ENCODE measurements around the gene C19orf67.

Gene C19orf67

DNA sequence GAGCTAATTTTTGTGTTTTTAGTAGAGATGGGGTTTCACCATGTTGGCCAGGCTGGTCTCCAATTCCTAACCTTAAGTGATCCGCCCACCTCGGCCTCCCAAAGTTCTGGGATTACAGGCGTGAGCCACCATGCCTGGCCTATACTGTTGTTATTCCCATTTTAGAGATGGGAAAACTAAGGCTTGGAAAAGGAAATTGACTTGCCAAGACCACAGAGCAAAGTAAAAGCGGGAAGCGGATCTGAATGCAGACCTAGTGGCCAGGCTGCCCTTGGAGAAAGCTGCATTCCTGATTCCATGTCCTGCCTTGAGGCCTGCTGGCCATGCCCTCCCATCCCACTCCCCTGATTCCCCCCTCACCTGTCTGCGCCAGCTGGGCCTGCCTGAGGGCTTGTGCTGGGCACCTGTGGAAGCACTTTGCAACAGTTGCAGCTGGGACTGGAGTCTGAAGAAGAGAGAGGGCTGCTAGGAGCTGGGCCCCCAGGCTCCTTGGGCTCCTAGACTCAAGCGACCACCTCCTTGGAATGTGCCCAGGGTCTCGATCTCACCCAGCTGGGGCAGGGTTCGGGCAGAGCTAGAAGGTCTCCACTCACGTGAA lies 29.4 kb downstream of the C19orf67 start:
- H3K27me3 ChIP-seq (replicated peaks; ENCODE audit: control insufficient read depth, insufficient read depth, low read length): peaks cover 6% of the 10 kb centered on the region
- peaks cover 7% of the 10 kb centered on the region for H3K36me3 ChIP-seq (ENCODE audit: control insufficient read depth, insufficient read depth, low read length)
- no peak for TF ChIP-seq CTCF (IDR thresholded peaks at IDR 0.05; ENCODE audit: insufficient read depth, low read length, poor library complexity, severe bottlenecking)
- H3K4me3 ChIP-seq (replicated peaks; ENCODE audit: low read depth, low read length): no peak overlapping the region
- no peak for DNase-seq (ENCODE audit: extremely low read depth, insufficient read length)

DNA sequence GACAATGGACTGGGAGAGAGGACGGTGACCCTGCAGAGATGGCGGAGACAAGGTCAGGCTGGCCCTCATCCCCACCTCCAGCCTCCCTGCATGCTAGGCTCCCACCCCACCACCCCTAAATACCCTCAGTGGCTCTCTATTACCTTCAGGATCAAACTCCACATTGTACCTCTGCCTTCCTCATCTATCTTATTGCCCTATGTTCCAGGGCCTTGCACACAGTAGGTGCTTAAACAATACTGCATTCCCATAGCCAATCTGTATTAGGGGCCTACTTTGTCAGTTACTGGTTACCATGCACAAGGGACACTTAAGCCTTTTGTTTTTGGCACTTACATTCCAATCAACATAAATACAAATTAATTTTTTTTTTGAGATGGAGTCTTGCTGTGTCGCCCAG lies 30.2 kb downstream of the C19orf67 start:
- DNase-seq (ENCODE audit: extremely low read depth, insufficient read length): no peak
- Histone ChIP-seq H3K36me3 (ENCODE audit: control insufficient read depth, insufficient read depth, low read length) (peaks cover 11% of the 10 kb centered on the region), H3K27me3 (replicated peaks; ENCODE audit: control insufficient read depth, insufficient read depth, low read length) (peaks cover 5% of the 10 kb centered on the region), H3K4me3 (replicated peaks; ENCODE audit: low read depth, low read length) (no peak overlapping the region)
- TF ChIP-seq CTCF (IDR thresholded peaks at IDR 0.05; ENCODE audit: insufficient read depth, low read length, poor library complexity, severe bottlenecking): no peak

DNA sequence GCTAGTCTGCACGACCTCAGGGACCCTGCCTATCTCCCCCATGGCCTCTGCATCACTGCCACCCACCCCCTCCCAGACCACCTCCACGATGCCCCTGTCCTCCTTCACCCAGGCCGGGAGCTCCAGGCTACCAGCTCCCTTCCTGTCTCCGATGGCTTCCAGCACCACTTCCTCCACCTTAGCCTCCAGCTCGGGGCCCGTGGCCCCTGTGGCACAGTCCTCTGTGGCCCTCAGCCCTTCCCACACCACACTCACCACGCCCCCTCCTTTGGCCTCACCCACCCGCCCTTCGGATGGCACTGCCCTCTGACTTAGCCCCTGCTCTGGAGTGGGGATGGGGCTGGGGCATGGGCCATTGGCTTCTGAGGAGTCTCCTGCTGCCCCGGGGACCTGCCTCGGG lies 30.9 kb downstream of the C19orf67 start:
- Histone ChIP-seq H3K27me3 (replicated peaks; ENCODE audit: control insufficient read depth, insufficient read depth, low read length) (peaks cover 4% of the 10 kb centered on the region), H3K4me3 (replicated peaks; ENCODE audit: low read depth, low read length) (no peak overlapping the region), H3K36me3 (ENCODE audit: control insufficient read depth, insufficient read depth, low read length) (peaks cover 11% of the 10 kb centered on the region)
- DNase-seq (ENCODE audit: extremely low read depth, insufficient read length): no peak
- TF ChIP-seq CTCF (IDR thresholded peaks at IDR 0.05; ENCODE audit: insufficient read depth, low read length, poor library complexity, severe bottlenecking): no peak

- no peak for DNase-seq (ENCODE audit: extremely low read depth, insufficient read length)
- no peak for TF ChIP-seq CTCF (IDR thresholded peaks at IDR 0.05; ENCODE audit: insufficient read depth, low read length, poor library complexity, severe bottlenecking)
- H3K36me3 ChIP-seq (ENCODE audit: control insufficient read depth, insufficient read depth, low read length): peaks cover 12% of the 10 kb centered on the region
- no peak overlapping the region for H3K4me3 ChIP-seq (replicated peaks; ENCODE audit: low read depth, low read length)
- peaks cover 4% of the 10 kb centered on the region for H3K27me3 ChIP-seq (replicated peaks; ENCODE audit: control insufficient read depth, insufficient read depth, low read length)
These were observed 31.5 kb downstream of the C19orf67 start for GRCh38 chr19:14054099-14054498.

GRCh38 chr19:14053500-14053899 lies 32.1 kb downstream of the C19orf67 start:
- no peak for DNase-seq (ENCODE audit: extremely low read depth, insufficient read length)
- Histone ChIP-seq H3K27me3 (replicated peaks; ENCODE audit: control insufficient read depth, insufficient read depth, low read length) (peaks cover 1% of the 10 kb centered on the region), H3K4me3 (replicated peaks; ENCODE audit: low read depth, low read length) (no peak overlapping the region), H3K36me3 (ENCODE audit: control insufficient read depth, insufficient read depth, low read length) (peaks cover 17% of the 10 kb centered on the region)
- TF ChIP-seq CTCF (IDR thresholded peaks at IDR 0.05; ENCODE audit: insufficient read depth, low read length, poor library complexity, severe bottlenecking): no peak

- no peak overlapping the region for H3K4me3 ChIP-seq (replicated peaks; ENCODE audit: low read depth, low read length)
- peaks cover 21% of the 10 kb centered on the region for H3K36me3 ChIP-seq (ENCODE audit: control insufficient read depth, insufficient read depth, low read length)
- H3K27me3 ChIP-seq (replicated peaks; ENCODE audit: control insufficient read depth, insufficient read depth, low read length): no peaks in the 10 kb centered on the region; the same call in 1 of the 2 replicates
- DNase-seq (ENCODE audit: extremely low read depth, insufficient read length): no peak
- TF ChIP-seq CTCF (IDR thresholded peaks at IDR 0.05; ENCODE audit: insufficient read depth, low read length, poor library complexity, severe bottlenecking): no peak
These were observed 32.6 kb downstream of the C19orf67 start for GRCh38 chr19:14053032-14053431.
